PFSK-1 (cell line): Measurements from ENCODE around the gene ATP7B.

Experiments
- FOXP2 ChIP-seq: optimal IDR thresholded peaks from 2 replicates; pipeline ENCODE3; 2011; ENCODE audit warnings: borderline replicate concordance, control low read depth, inconsistent platforms; ENCODE audit not compliant: insufficient read depth; ENCODE audit errors: extremely low read length, extremely low read depth
- POLR2AphosphoS5 ChIP-seq: IDR thresholded peaks from 2 replicates; pipeline ENCODE4 v1.6.1; 2012; ENCODE audit warnings: low read depth, mild to moderate bottlenecking, control low read depth, low read length, moderate library complexity
- SIN3A ChIP-seq: IDR thresholded peaks from 2 replicates; pipeline ENCODE4 v1.6.1; 2012; ENCODE audit warnings: mild to moderate bottlenecking, low read length, moderate library complexity, borderline replicate concordance; ENCODE audit not compliant: insufficient read depth
- TAF1 ChIP-seq: IDR thresholded peaks from 2 replicates; pipeline ENCODE4 v1.6.1; 2012; ENCODE audit warnings: low read length, control low read depth, borderline replicate concordance; ENCODE audit not compliant: insufficient read depth
- TF ChIP-seq, protein P1 (sequence below), 2 experiments: IDR thresholded peaks; 2 replicates each; pipeline versions ENCODE4 v1.6.1 to v1.8.0; 2011 to 2012; ENCODE audit warnings: low read depth in 2 of 2, low read length in 2 of 2, control low read depth in 1 of 2, inconsistent platforms in 1 of 2, mild to moderate bottlenecking in 1 of 2, moderate library complexity in 1 of 2; ENCODE audit not compliant: insufficient read depth in 1 of 2

DNA sequence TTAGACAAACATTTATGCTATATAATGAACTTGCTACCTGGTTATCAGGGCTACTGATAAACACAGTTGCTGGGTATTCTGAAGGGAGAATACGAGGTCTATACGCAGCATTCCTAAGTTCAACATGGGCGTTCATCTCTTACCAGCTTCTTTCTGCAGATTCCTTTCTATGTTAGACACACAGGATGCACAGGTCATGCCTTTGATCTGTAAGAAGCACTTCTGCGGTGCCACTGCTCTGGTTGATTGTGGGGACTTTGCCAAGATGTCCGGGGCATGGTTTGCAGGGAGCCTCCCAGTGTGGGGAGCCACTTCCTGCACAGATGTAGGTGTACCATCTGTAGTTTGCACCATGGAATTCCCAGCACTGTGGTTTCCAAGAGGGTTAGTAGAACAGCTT lies 40.9 kb downstream of the ATP7B start:
- TF ChIP-seq, protein P1, sequence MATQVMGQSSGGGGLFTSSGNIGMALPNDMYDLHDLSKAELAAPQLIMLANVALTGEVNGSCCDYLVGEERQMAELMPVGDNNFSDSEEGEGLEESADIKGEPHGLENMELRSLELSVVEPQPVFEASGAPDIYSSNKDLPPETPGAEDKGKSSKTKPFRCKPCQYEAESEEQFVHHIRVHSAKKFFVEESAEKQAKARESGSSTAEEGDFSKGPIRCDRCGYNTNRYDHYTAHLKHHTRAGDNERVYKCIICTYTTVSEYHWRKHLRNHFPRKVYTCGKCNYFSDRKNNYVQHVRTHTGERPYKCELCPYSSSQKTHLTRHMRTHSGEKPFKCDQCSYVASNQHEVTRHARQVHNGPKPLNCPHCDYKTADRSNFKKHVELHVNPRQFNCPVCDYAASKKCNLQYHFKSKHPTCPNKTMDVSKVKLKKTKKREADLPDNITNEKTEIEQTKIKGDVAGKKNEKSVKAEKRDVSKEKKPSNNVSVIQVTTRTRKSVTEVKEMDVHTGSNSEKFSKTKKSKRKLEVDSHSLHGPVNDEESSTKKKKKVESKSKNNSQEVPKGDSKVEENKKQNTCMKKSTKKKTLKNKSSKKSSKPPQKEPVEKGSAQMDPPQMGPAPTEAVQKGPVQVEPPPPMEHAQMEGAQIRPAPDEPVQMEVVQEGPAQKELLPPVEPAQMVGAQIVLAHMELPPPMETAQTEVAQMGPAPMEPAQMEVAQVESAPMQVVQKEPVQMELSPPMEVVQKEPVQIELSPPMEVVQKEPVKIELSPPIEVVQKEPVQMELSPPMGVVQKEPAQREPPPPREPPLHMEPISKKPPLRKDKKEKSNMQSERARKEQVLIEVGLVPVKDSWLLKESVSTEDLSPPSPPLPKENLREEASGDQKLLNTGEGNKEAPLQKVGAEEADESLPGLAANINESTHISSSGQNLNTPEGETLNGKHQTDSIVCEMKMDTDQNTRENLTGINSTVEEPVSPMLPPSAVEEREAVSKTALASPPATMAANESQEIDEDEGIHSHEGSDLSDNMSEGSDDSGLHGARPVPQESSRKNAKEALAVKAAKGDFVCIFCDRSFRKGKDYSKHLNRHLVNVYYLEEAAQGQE (IDR thresholded peaks at IDR 0.05; ENCODE audit: insufficient read depth in 1 of 2, low read depth in 2 of 2, low read length in 2 of 2): no peak
- no peak for TF ChIP-seq SIN3A
- no peak for TF ChIP-seq POLR2AphosphoS5
- TF ChIP-seq TAF1: no peak
- TF ChIP-seq FOXP2: no peak
